HepG2 (cell line): ENCODE measurements around the gene RAB5B. TPM values are rescaled to one million over a fixed set of nuclear protein-coding genes. Genes with fewer than 3 reads are reported as not detected.

Experiments used
- HDAC1 ChIP-seq: sonication (generic); formaldehyde crosslinking; IDR thresholded peaks from 2 replicates; pipeline ENCODE4 v1.5.1; 2020; ENCODE audit warnings: mild to moderate bottlenecking, missing genetic modification reagents
- MAFG ChIP-seq: sonication (generic); formaldehyde crosslinking; IDR thresholded peaks from 2 replicates; pipeline ENCODE4 v1.5.1; 2020; ENCODE audit warnings: mild to moderate bottlenecking, missing genetic modification reagents
- NONO ChIP-seq, 2 experiments: fragments of 450-650 bp in 1 of 2; sonication (generic) in 1 of 2; formaldehyde crosslinking in 1 of 2; IDR thresholded peaks in 1 of 2; conservative IDR thresholded peaks in 1 of 2; 2 replicates each; pipeline versions ENCODE4 v1.6.1 to v1.8.0; 2017 to 2022; ENCODE audit warnings: mild to moderate bottlenecking in 1 of 2, missing genetic modification reagents in 1 of 2, moderate library complexity in 1 of 2
- NR2F1 ChIP-seq, 2 experiments: fragments of 450-650 bp in 1 of 2; formaldehyde crosslinking in 1 of 2; IDR thresholded peaks; 2 replicates each; pipeline versions ENCODE4 v1.5.0 to v1.6.1; 2016 to 2020; ENCODE audit warnings: mild to moderate bottlenecking in 1 of 2, missing compliant biosample characterization in 1 of 2, missing genetic modification reagents in 1 of 2, moderate library complexity in 1 of 2
- ZNF10 ChIP-seq: sonication (generic); formaldehyde crosslinking; IDR thresholded peaks from 2 replicates; pipeline ENCODE4 v1.4.0; 2020; ENCODE audit warnings: mild to moderate bottlenecking, low read depth, missing genetic modification reagents, borderline replicate concordance
- ZNF121 ChIP-seq: sonication (generic); formaldehyde crosslinking; IDR thresholded peaks from 2 replicates; pipeline ENCODE4 v1.5.0; 2020; ENCODE audit warnings: mild to moderate bottlenecking, missing genetic modification reagents
- ZNF296 ChIP-seq: sonication (generic); formaldehyde crosslinking; conservative IDR thresholded peaks from 2 replicates; pipeline ENCODE4 v1.5.0; 2020; ENCODE audit warnings: mild to moderate bottlenecking, missing genetic modification reagents
- ZNF34 ChIP-seq: sonication (generic); formaldehyde crosslinking; IDR thresholded peaks from 2 replicates; pipeline ENCODE4 v1.4.0; 2020; ENCODE audit warnings: mild to moderate bottlenecking, missing genetic modification reagents, borderline replicate concordance
- ZNF484 ChIP-seq: sonication (generic); formaldehyde crosslinking; IDR thresholded peaks from 2 replicates; pipeline ENCODE4 v1.5.1; 2020; ENCODE audit warnings: mild to moderate bottlenecking, low read depth, missing genetic modification reagents, borderline replicate concordance
- ZNF562 ChIP-seq: sonication (generic); formaldehyde crosslinking; IDR thresholded peaks from 2 replicates; pipeline ENCODE4 v1.8.0; 2022; ENCODE audit warnings: missing genetic modification reagents, borderline replicate concordance
- ZNF678 ChIP-seq: sonication (generic); formaldehyde crosslinking; IDR thresholded peaks from 2 replicates; pipeline ENCODE4 v1.4.0; 2020; ENCODE audit warnings: mild to moderate bottlenecking, missing genetic modification reagents
- ZNF768 ChIP-seq: sonication (generic); formaldehyde crosslinking; IDR thresholded peaks from 2 replicates; pipeline ENCODE4 v1.4.0; 2020; ENCODE audit warnings: missing genetic modification reagents
- ZNF773 ChIP-seq: sonication (generic); formaldehyde crosslinking; IDR thresholded peaks from 2 replicates; pipeline ENCODE4 v1.4.0; 2020; ENCODE audit warnings: missing genetic modification reagents, borderline replicate concordance
- ZSCAN12 ChIP-seq: sonication (generic); formaldehyde crosslinking; IDR thresholded peaks from 2 replicates; pipeline ENCODE4 v1.9.0; 2021; ENCODE audit warnings: mild to moderate bottlenecking, missing genetic modification reagents
- ZSCAN22 ChIP-seq: sonication (generic); formaldehyde crosslinking; IDR thresholded peaks from 2 replicates; pipeline ENCODE4 v1.4.0; 2020; ENCODE audit warnings: mild to moderate bottlenecking, missing genetic modification reagents
- polyA plus RNA-seq, 8 experiments: library from polyadenylated mRNA; depleted of rRNA in 3 of 8; stranded (reverse) in 7 of 8; unstranded in 1 of 8; fragments of >200 nt; fragmentation: Illumina TruSeq in 4 of 8; extraction: Trizol in 4 of 8; gene quantifications; 2 replicates each; pipeline versions ENCODE4 v1.2.1 to v1.2.3, GENCODE V29; 2011 to 2016; ENCODE audit warnings: low read depth in 4 of 8, missing spikeins in 1 of 8, mixed read lengths in 1 of 8; ENCODE audit not compliant: insufficient read depth in 1 of 8
- total RNA-seq, 5 experiments: library from RNA; depleted of rRNA; stranded (reverse); fragments of >200 nt; fragmentation: Illumina TruSeq; extraction: Trizol; gene quantifications; 2 replicates each; pipeline ENCODE4 v1.2.3, GENCODE V29; 2016; ENCODE audit warnings: low read depth in 1 of 5
- TF ChIP-seq, protein P1 (sequence below): sonication (generic); formaldehyde crosslinking; IDR thresholded peaks from 2 replicates; pipeline ENCODE4 v1.4.0; 2020; ENCODE audit warnings: missing genetic modification reagents
- TF ChIP-seq, protein P2 (sequence below), 2 experiments: sonication (generic) in 1 of 2; formaldehyde crosslinking in 1 of 2; IDR thresholded peaks; 2 replicates each; pipeline versions ENCODE4 v1.4.0 to v1.6.1; 2016 to 2020; ENCODE audit warnings: borderline replicate concordance in 1 of 2, low read depth in 1 of 2, mild to moderate bottlenecking in 1 of 2, missing genetic modification reagents in 1 of 2
- TF ChIP-seq, protein P3 (sequence below): IDR thresholded peaks from 2 replicates; pipeline ENCODE4 v1.6.1; 2016
- TF ChIP-seq, protein P4 (sequence below): IDR thresholded peaks from 2 replicates; pipeline ENCODE4 v1.6.1; 2016; ENCODE audit warnings: mild to moderate bottlenecking
- TF ChIP-seq, protein P5 (sequence below): sonication (generic); formaldehyde crosslinking; IDR thresholded peaks from 2 replicates; pipeline ENCODE4 v1.5.0; 2020; ENCODE audit warnings: mild to moderate bottlenecking, low read depth, missing genetic modification reagents, borderline replicate concordance

Gene RAB5B
- total and polyA plus RNA-seq, 2 of the 13 experiments (the other 11 are each of a cell fraction or from before 2014, with no cell fraction given) = 26.0 to 68.3 TPM

DNA sequence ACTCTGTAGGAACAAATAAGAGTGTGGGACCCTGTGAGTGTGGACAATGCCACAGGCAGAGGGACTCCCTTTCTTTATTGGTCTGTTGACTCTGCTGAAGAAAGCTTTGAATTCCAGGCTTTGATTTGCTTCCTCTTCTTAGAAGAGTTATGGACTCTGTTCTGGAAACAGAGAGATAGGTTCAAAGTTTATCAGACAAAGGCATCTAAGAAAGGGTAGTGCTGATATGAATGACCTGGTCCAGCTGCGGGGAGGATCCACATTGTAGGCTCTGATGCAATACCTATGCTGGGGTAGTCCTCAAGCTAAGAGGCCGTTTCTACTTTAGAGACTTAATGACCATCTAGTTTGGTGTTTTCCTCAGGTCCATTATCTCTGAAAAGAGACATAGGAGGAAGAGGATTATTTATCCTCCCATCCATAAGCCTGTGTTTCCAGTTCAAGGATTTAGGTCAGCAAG is 36.3 kb downstream of the RAB5B start (continued):
- TF ChIP-seq HDAC1 (peak; percentile 54; the same call in 1 of the 2 replicates), ZSCAN12 (CRISPR knock-in tag) (no peak), ZNF562 (CRISPR knock-in tag) (no peak), ZSCAN22 (CRISPR knock-in tag) (no peak), NONO (IDR thresholded peaks at IDR 0.05) (no peak), NONO (CRISPR knock-in tag; conservative IDR thresholded peaks at IDR 0.05) (no peak), ZNF10 (CRISPR knock-in tag) (no peak), ZNF121 (CRISPR knock-in tag) (peak; percentile 48; the same call in 1 of the 2 replicates), ZNF484 (CRISPR knock-in tag) (no peak), ZNF34 (no peak), ZNF678 (no peak), NR2F1 (CRISPR knock-in tag; IDR thresholded peaks at IDR 0.05) (peak; percentile 66 to 73), ZNF768 (CRISPR knock-in tag) (no peak), ZNF296 (CRISPR knock-in tag) (no peak), ZNF773 (no peak), MAFG (CRISPR knock-in tag) (no peak)
- TF ChIP-seq, protein P1, sequence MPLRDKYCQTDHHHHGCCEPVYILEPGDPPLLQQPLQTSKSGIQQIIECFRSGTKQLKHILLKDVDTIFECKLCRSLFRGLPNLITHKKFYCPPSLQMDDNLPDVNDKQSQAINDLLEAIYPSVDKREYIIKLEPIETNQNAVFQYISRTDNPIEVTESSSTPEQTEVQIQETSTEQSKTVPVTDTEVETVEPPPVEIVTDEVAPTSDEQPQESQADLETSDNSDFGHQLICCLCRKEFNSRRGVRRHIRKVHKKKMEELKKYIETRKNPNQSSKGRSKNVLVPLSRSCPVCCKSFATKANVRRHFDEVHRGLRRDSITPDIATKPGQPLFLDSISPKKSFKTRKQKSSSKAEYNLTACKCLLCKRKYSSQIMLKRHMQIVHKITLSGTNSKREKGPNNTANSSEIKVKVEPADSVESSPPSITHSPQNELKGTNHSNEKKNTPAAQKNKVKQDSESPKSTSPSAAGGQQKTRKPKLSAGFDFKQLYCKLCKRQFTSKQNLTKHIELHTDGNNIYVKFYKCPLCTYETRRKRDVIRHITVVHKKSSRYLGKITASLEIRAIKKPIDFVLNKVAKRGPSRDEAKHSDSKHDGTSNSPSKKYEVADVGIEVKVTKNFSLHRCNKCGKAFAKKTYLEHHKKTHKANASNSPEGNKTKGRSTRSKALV (CRISPR knock-in tag) = no peak
- TF ChIP-seq, protein P2, sequence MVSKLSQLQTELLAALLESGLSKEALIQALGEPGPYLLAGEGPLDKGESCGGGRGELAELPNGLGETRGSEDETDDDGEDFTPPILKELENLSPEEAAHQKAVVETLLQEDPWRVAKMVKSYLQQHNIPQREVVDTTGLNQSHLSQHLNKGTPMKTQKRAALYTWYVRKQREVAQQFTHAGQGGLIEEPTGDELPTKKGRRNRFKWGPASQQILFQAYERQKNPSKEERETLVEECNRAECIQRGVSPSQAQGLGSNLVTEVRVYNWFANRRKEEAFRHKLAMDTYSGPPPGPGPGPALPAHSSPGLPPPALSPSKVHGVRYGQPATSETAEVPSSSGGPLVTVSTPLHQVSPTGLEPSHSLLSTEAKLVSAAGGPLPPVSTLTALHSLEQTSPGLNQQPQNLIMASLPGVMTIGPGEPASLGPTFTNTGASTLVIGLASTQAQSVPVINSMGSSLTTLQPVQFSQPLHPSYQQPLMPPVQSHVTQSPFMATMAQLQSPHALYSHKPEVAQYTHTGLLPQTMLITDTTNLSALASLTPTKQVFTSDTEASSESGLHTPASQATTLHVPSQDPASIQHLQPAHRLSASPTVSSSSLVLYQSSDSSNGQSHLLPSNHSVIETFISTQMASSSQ (IDR thresholded peaks at IDR 0.05; ENCODE audit: low read depth) = peak; percentile 46; the same call in 1 of the 2 replicates
- TF ChIP-seq, protein P2 (CRISPR knock-in tag; IDR thresholded peaks at IDR 0.05; ENCODE audit: borderline replicate concordance) = no peak
- TF ChIP-seq, protein P3, sequence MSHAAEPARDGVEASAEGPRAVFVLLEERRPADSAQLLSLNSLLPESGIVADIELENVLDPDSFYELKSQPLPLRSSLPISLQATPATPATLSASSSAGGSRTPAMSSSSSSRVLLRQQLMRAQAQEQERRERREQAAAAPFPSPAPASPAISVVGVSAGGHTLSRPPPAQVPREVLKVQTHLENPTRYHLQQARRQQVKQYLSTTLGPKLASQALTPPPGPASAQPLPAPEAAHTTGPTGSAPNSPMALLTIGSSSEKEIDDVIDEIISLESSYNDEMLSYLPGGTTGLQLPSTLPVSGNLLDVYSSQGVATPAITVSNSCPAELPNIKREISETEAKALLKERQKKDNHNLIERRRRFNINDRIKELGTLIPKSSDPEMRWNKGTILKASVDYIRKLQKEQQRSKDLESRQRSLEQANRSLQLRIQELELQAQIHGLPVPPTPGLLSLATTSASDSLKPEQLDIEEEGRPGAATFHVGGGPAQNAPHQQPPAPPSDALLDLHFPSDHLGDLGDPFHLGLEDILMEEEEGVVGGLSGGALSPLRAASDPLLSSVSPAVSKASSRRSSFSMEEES (CRISPR knock-in tag) = no peak
- TF ChIP-seq, protein P4, sequence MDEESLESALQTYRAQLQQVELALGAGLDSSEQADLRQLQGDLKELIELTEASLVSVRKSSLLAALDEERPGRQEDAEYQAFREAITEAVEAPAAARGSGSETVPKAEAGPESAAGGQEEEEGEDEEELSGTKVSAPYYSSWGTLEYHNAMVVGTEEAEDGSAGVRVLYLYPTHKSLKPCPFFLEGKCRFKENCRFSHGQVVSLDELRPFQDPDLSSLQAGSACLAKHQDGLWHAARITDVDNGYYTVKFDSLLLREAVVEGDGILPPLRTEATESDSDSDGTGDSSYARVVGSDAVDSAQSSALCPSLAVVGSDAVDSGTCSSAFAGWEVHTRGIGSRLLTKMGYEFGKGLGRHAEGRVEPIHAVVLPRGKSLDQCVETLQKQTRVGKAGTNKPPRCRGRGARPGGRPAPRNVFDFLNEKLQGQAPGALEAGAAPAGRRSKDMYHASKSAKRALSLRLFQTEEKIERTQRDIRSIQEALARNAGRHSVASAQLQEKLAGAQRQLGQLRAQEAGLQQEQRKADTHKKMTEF (CRISPR knock-in tag) = peak; percentile 75
- TF ChIP-seq, protein P5, sequence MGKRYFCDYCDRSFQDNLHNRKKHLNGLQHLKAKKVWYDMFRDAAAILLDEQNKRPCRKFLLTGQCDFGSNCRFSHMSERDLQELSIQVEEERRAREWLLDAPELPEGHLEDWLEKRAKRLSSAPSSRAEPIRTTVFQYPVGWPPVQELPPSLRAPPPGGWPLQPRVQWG (CRISPR knock-in tag) = no peak
